ENCODE measurements around the gene ZBTB21.

DNA sequence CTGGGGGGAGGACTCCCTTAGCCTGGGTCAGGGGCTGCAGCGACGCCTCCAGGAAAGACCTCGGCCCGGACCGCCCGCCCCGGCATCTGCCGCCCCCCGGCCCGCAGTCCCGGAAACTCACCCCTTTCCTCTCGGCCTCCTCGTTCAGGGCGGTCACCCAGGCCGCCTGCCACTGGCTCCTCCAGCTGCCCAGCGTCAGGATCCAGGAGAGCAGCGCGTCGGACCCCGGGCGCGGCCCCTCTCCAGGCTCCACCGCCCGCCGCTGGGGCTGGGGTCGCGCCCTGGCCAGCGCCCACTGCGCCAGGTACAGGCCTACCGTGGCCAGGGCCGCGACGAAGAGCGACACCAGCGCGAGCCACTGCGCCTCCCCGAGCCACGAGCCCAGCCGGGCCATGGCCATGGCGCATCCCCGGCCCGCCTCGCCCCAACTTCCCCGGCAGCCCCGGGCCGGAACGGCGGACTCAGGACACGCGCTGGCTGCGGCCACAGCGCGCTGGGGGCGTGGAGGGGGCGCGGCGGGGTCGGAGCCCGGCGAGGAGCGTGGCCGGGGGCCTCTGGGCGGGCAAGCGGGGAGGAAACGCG lies 56.8 kb downstream of the ZBTB21 start:
- TF ChIP-seq, protein P1, sequence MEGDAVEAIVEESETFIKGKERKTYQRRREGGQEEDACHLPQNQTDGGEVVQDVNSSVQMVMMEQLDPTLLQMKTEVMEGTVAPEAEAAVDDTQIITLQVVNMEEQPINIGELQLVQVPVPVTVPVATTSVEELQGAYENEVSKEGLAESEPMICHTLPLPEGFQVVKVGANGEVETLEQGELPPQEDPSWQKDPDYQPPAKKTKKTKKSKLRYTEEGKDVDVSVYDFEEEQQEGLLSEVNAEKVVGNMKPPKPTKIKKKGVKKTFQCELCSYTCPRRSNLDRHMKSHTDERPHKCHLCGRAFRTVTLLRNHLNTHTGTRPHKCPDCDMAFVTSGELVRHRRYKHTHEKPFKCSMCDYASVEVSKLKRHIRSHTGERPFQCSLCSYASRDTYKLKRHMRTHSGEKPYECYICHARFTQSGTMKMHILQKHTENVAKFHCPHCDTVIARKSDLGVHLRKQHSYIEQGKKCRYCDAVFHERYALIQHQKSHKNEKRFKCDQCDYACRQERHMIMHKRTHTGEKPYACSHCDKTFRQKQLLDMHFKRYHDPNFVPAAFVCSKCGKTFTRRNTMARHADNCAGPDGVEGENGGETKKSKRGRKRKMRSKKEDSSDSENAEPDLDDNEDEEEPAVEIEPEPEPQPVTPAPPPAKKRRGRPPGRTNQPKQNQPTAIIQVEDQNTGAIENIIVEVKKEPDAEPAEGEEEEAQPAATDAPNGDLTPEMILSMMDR (IDR thresholded peaks at IDR 0.05): no peak
- no peak for TF ChIP-seq POLR2A (IDR thresholded peaks at IDR 0.05)

Measured in adrenal gland (tissue), 5 donors.